NCI-H1092 (cell line): ENCODE results near the gene TRIM7.
"Not testable (repeated sequence)": the region's sequence is repeated elsewhere in the genome, so short reads cannot be mapped to it uniquely, and the experiment has no call there.

ENCODE experiments used
- DNase-seq: peaks from one replicate; lab custom pipeline; 2025; lab: John Stamatoyannopoulos, UW

Gene TRIM7

DNA sequence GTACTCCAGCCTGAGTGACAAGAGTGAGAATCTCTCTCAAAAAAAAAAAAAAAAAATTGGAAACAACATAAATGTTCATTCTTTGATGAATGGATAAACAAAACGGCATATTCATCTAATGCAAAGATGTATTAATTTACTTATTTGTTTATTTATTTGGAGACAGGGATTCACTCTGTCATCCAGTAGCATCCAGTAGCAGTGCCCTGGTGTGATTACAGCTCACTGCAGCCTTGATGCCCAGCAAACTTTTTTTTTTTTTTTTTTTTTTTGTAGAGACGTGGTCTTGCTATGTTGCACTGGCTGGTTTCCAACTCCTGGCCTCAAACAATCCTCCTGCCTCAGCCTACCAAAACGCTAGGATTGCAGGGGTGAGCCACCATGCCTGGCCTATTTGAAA is 33.2 kb downstream of the TRIM7 start:
- no peak for DNase-seq

DNA sequence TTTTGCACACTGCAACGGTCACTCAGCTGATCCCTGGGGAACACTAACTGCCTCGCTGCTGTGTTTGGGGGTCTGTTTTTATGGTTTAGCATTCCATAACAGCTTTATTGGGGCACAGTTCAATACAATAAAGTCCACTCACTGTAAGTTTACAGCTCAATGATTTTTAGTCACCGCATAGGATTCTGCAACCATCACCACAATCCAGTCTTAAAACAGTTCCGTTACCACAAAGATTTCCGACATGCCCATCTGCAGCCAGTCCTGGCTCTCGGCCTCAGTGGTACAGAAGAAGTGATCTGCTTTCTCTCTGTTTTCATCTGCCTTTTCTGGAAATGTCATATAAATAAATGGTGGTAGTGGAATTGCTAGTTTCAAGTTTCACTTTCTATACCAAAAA is 34.0 kb downstream of the TRIM7 start:
- DNase-seq = no peak

GRCh38 chr5:181170237-181170825 is 34.7 kb downstream of the TRIM7 start:
- DNase-seq = no peak

DNA sequence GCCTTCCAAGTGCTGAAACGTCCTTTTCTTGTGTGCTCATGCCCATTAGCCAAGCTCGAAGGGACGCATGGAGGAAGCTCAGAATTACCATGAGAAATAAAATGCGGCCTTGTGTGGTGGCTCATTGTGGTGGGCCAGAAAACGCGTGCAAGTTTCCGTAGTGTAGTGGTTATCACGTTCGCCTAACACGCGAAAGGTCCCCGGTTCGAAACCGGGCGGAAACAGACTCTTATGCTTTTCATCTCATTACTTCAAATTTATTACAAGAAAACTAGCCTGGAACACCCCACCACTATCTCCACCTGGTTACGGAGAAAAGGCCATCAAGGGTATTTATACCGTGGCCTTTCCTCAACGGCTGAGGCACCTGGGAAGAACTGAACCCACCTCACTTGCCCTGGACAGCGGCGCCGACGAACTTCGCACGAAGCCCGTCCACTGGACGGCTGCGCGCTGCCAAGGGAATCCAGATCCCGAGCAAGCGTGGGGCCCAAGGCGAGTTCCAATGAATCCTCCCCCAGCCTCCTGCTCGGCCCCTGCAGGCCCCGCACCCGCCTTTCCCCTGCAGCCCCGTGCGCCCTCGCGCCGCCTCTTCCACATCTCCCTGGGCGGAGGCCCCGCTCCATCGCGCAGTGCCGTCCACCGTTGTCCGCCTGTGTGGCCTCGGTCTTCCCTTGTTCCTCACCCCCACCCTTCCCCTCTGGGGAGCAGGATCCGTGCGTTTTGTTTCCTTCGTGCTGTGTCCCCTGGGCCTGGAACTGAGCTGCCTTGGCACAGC is 35.3 kb downstream of the TRIM7 start:
- DNase-seq = not testable (repeated sequence)

- DNase-seq = no peak
These were observed 36.3 kb downstream of the TRIM7 start for GRCh38 chr5:181168595-181169118.

- DNase-seq = no peak
These were observed 37.0 kb downstream of the TRIM7 start for GRCh38 chr5:181167814-181168488.

- no peak for DNase-seq
These were observed 37.9 kb downstream of the TRIM7 start for GRCh38 chr5:181166812-181167733.

- DNase-seq = no peak
These were observed 40.7 kb downstream of the TRIM7 start for GRCh38 chr5:181164076-181164952.

- DNase-seq = no peak
These were observed 41.4 kb downstream of the TRIM7 start for GRCh38 chr5:181163487-181164075.

DNA sequence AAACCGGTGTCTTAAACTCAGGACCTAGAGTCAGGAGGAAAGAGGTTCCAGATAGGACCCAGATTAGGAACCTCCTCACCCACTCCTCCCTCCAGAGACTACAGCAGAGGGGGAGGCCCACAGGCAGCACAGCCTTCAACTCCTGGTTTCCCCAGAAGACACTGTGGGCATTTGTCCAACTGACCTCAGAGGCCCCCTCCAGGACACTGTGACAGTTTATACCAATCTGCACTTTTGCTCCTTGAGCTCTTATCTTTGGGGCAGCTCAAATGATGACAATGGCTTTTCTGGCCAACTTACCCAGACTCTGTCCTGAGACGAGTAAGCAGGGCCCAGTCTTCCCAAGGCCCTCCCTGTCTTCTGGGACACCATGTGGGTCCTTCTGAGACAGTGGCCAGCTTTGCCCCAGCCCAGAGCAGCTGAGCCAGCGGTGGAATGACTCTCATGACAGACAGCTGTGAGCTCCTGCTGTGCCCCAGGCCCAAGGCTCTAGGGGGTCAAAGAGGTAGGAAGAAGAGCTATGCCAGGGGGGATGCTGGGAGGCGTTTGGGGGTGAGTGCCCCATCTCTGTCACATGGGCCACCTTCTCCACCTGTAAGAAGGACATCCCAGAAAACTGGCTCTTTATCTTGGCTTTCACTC is 43.3 kb downstream of the TRIM7 start:
- no peak for DNase-seq

GRCh38 chr5:181160755-181161533 is 44.1 kb downstream of the TRIM7 start:
- not testable (repeated sequence) for DNase-seq

GRCh38 chr5:181160152-181160754 is 44.7 kb downstream of the TRIM7 start:
- DNase-seq = no peak

DNA sequence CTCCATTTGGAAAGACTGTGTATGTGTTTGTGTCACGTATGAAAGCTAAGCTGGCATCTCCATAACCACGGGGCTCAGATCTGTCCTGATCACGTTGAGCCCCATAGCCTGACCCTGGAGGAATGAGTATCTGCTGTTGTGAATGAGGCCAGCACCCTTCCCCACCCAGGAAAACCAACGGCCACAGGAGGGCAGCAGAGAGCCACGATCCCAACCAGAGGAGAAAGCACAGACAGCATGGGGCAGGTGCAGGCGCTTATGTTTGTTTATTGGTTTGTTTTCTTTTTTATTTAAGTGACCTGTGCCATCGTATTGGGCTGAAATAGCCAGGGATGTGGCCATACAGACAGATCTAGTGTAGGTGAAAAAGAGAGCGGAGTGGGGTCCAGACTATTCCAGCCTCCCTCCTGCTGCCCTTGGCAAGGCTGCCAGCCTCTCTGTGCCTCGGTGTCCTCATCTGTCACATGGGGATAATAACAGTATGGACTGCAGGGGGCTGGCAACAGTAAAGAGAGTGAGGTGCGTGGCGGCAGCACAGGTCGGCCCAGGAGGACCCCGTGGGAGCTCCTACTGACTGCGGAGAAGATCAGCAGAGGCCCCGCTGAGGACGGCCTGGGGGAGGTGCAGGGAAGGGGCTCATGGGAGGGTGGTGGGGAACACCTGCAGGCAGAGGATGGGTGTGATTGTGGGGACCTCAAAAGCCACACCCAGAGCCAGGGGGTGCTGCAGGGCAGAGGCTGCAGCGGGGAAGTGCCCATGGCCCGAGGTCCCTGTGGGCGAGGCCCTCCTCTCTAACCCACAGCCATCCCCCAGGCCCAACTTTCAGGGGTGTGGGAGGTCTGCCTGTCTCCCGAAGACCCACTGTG is 45.5 kb downstream of the TRIM7 start:
- DNase-seq = peak; percentile 46

DNA sequence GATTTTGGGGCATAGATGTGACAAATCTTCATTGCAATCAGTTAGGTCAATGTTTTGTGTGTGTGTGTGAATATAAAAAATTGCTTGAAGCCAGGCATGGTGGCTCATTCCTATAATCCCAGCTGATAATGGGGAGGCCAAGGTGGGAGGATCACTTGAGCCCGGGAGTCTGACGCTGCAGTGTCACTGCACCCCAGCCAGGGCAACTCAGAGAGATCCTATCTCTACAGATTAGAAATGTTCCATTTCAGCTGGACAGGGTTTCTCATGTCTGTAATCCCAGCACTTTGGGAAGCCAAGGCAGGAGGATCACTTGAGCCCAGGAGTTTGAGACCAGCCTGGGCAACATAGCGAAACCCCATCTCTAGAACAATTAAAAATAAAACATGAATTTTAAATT is 46.1 kb downstream of the TRIM7 start:
- DNase-seq = no peak

- DNase-seq = no peak
These were observed 48.2 kb downstream of the TRIM7 start for GRCh38 chr5:181156758-181157157.

GRCh38 chr5:181153814-181154213 is 51.2 kb downstream of the TRIM7 start:
- DNase-seq = no peak

DNA sequence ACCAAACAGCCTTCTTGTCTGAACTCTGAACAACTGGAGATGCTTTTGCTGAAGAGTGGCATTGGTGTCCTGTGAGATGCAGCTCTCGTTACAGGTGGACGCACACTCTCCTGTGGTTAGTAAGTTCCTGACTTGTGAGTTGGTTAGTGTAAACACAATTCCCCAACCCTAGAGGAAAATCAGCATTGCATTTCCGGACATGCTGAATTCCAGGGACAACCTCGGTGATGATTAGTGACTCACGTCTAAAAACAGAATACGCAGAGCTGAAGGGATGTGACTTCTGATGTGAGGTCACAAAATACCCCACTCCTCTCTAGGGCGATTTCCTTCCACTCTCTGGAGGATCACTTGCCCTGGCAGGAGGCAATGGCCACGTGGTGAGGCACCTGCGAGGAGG is 52.6 kb downstream of the TRIM7 start:
- DNase-seq = no peak

DNA sequence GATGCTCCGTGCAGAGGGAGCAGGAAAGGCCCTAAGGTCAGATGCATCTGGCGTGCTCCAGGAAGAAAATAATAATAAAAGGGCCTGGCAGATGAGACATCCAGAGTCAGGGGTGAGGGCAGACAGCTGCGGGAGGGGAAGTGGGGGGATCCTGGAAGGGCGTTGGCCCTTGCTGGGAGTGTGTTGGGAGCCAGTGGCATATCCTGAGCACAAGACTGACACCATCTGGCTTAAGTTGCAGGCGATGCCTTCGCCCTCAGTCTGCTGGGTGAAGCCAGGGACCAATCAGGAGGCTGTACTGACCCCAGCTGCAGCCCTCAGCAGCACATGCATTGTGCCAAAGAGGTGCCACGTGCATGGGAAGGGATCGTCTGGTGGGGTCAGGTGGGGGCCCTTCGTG is 53.9 kb downstream of the TRIM7 start:
- no peak for DNase-seq
